ENCODE results near the gene EPS8L1. TPM values are rescaled to one million over a fixed set of nuclear protein-coding genes. Genes with fewer than 3 reads are reported as not detected.
A peak's percentile ranks its signal among the peaks of the same experiment; 100 is the strongest.
"Not testable (repeated sequence)": the region's sequence is repeated elsewhere in the genome, so short reads cannot be mapped to it uniquely, and the experiment has no call there.

Gene EPS8L1
- total RNA-seq, 1 donor from 2014 or later, result 54.0 TPM

DNA sequence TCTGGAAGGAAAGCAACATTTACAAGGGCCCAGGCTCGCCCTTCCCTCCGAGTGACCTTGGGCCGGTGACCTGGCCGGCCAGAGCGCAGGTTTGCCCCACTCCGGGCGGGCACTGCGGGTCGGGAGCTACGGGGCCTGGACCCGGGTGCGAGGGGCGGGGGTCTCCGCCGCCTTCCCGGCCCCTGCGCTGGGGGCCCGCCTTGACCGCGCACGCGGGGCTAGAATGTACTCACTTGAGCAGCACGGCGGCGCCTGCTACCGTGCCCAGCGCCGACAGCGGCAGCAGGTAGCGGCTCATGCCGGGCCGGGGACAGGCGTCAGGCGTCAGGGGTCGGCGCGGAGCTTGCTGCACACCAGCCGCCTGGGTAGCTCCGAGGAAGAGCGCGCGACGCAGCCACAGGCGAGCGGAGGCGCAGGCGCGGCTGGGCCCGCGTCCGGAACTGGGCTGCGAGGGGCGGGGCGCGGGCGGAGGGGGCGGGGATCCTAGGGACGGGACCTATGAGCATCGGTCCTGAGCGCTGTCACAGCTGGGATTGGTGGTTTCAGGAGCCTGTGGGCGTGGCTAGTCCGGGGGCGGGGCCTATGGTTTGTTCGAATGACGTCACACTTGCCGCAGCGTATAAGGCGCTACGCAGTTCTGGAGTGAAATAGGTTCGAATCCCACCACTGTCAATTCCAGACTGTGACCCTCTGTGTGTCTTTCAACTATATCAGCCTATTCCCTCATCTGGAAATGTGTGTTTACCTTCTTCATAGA is 12.8 kb upstream of the EPS8L1 start, which contains the start of gene RDH13:
Gene RDH13 (minus strand): TSS at position 414 of the 757 bp plus-strand sequence. CDS start 116 bp downstream, at position 298.
- TF ChIP-seq, protein P1, sequence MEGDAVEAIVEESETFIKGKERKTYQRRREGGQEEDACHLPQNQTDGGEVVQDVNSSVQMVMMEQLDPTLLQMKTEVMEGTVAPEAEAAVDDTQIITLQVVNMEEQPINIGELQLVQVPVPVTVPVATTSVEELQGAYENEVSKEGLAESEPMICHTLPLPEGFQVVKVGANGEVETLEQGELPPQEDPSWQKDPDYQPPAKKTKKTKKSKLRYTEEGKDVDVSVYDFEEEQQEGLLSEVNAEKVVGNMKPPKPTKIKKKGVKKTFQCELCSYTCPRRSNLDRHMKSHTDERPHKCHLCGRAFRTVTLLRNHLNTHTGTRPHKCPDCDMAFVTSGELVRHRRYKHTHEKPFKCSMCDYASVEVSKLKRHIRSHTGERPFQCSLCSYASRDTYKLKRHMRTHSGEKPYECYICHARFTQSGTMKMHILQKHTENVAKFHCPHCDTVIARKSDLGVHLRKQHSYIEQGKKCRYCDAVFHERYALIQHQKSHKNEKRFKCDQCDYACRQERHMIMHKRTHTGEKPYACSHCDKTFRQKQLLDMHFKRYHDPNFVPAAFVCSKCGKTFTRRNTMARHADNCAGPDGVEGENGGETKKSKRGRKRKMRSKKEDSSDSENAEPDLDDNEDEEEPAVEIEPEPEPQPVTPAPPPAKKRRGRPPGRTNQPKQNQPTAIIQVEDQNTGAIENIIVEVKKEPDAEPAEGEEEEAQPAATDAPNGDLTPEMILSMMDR (conservative IDR thresholded peaks at IDR 0.05), result no peak
- Mint-ChIP-seq H3K27me3 (peaks cover 33% of the 10 kb centered on the region), H3K27ac (peak within 1 kb of the TSS; percentile 85), H3K4me3 (peak within 1 kb of the TSS; percentile 90), H3K9me3 (no peaks in the 10 kb centered on the region), H3K4me1 (ENCODE audit: unreplicated experiment) (peaks cover 11% of the 10 kb centered on the region), H3K36me3 (peaks cover 11% of the 10 kb centered on the region)
- peak; percentile 98 for DNase-seq (ENCODE audit: extremely low spot score, unreplicated experiment)

DNA sequence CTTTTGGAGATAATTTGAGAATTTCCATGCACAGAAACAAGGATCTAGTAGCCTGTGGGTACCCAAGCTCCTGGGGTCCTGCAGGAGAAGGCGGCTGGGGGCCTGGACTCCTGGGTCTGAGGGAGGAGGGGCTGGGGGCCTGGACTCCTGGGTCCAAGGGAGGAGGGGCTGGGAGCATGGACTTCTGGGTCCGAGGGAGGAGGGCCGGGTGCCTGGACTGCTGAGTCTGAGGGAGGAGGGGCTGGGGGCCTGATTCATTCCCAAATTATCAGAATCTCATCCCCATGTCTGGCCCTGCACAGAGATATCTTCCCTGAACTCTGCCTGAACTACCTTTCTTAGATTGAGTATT is 12.2 kb upstream of the EPS8L1 start:
- Mint-ChIP-seq H3K9me3 (no peaks in the 10 kb centered on the region), H3K4me3 (peak overlapping the region; percentile 90), H3K27ac (peak overlapping the region; percentile 85), H3K36me3 (peaks cover 8% of the 10 kb centered on the region), H3K4me1 (ENCODE audit: unreplicated experiment) (peaks cover 11% of the 10 kb centered on the region), H3K27me3 (peaks cover 39% of the 10 kb centered on the region)
- DNase-seq (ENCODE audit: extremely low spot score, unreplicated experiment), result no peak
- TF ChIP-seq, protein P1 (conservative IDR thresholded peaks at IDR 0.05), result no peak

DNA sequence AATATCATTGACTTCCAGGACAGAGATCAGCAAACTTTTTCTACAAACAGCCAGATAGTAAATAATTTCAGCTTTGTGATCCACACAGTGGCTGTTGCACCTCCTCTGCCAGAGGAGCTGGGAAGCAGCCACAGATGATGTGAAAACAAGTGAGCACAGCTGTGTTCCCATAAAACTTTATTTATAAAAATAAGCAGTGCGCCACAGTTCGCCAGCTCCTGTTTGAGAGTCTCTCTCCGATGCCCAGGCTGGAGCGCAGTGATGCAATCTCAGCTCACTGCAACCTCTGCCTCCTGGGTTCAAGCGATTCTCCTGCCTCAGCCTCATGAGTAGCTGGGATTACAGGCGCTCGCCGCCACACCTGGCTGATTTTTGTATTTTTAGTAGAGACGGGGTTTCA is 10.2 kb upstream of the EPS8L1 start:
- H3K36me3 Mint-ChIP-seq; DNase-seq (ENCODE audit: extremely low spot score, unreplicated experiment); H3K9me3 Mint-ChIP-seq; H3K27ac Mint-ChIP-seq; H3K4me3 Mint-ChIP-seq: not testable (repeated sequence)
- H3K27me3 Mint-ChIP-seq, result peaks cover 55% of the 10 kb centered on the region
- H3K4me1 Mint-ChIP-seq (ENCODE audit: unreplicated experiment), result peaks cover 15% of the 10 kb centered on the region

DNA sequence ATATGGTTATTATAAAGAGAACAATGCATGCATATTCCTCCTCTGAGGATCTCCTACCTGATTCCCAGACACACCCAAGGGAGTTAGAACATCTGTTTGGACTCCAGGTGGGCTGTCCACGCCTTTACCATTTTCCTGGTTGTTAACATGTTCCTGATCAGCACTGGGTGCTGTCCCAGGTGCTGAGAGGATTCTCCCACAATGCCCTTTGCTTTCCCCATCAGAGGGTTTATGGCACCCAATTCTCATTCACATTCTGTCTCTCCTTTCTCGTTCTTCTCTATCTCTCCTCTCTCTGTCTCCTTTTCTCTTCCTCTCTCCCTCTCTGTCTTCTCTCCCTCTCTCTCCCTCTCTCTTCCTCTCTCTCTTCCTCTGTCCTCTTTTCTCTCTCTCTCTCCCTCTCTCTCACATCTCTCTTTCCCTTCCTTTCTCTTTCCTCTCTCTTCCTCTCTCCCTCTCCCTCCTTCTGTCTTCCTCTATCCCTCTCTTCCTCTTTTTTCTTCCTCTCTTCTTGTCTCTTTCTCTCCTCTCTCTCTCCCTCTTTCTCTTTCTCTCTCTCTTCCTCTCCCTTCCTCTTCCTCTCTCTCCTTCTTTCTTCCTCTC is 9.5 kb upstream of the EPS8L1 start:
- H3K9me3 Mint-ChIP-seq, result no peaks in the 10 kb centered on the region
- H3K27me3 Mint-ChIP-seq, result peaks cover 56% of the 10 kb centered on the region
- peak overlapping the region; percentile 46 for H3K27ac Mint-ChIP-seq
- TF ChIP-seq, protein P1 (conservative IDR thresholded peaks at IDR 0.05), result no peak
- H3K4me3 Mint-ChIP-seq, result no peak overlapping the region
- H3K36me3 Mint-ChIP-seq, result no peaks in the 10 kb centered on the region
- no peak for DNase-seq (ENCODE audit: extremely low spot score, unreplicated experiment)
- peaks cover 13% of the 10 kb centered on the region for H3K4me1 Mint-ChIP-seq (ENCODE audit: unreplicated experiment)

DNA sequence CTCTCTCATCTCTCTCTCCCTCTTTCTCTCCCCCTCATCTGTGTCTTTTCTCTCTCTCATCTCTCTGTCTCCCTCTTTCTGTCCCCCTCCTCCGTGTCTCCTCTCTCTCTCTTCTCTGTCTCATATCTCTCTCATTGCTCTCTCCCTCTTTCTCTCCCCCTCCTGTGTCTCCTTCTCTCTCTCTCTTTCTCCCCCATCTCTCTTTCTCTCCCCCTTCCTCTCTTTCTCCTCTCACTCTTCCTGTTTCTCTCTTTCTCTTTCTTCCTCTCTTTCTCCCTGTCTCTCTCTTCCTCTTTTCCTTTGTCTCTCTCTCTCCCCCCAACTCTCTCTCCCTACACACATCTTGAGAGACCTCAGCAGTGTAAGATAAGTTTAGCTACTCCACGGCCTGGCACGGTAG is 7.8 kb upstream of the EPS8L1 start:
- Mint-ChIP-seq H3K27ac (peak overlapping the region; percentile 68), H3K27me3 (peaks cover 68% of the 10 kb centered on the region), H3K36me3 (no peaks in the 10 kb centered on the region), H3K4me3 (peak overlapping the region; percentile 44), H3K4me1 (ENCODE audit: unreplicated experiment) (peaks cover 9% of the 10 kb centered on the region), H3K9me3 (no peaks in the 10 kb centered on the region)
- TF ChIP-seq, protein P1 (conservative IDR thresholded peaks at IDR 0.05), result no peak
- DNase-seq (ENCODE audit: extremely low spot score, unreplicated experiment), result no peak
